ENCODE measurements around the gene CYGB.
A peak's percentile ranks its signal among the peaks of the same experiment; 100 is the strongest.
"Not testable (repeated sequence)": the region's sequence is repeated elsewhere in the genome, so short reads cannot be mapped to it uniquely, and the experiment has no call there.

CYGB gene

GRCh38 chr17:76527430-76528111 is 9.9 kb downstream of the CYGB start:
- H3K9ac ChIP-seq (ENCODE audit: low read depth, low read length): no peak overlapping the region
- no peaks in the 10 kb centered on the region for H3K9me3 ChIP-seq (ENCODE audit: insufficient read depth, low read depth, low read length)
- no peaks in the 10 kb centered on the region for H3K36me3 ChIP-seq (ENCODE audit: insufficient read depth, low read length)
- 23% methylated on average over 22 of the region's 26 CpGs for WGBS
- H3K27me3 ChIP-seq (ENCODE audit: insufficient read depth, low read length): peaks cover 6% of the 10 kb centered on the region
- H3K4me1 ChIP-seq (ENCODE audit: insufficient read depth, low read length): peaks cover 17% of the 10 kb centered on the region
- no peak overlapping the region for H3K27ac ChIP-seq (ENCODE audit: low read depth, low read length)
- H3K4me3 ChIP-seq (ENCODE audit: low read length): 0 out of 2 replicates have a peak overlapping the region, but pooled peaks have one; percentile 0

DNA sequence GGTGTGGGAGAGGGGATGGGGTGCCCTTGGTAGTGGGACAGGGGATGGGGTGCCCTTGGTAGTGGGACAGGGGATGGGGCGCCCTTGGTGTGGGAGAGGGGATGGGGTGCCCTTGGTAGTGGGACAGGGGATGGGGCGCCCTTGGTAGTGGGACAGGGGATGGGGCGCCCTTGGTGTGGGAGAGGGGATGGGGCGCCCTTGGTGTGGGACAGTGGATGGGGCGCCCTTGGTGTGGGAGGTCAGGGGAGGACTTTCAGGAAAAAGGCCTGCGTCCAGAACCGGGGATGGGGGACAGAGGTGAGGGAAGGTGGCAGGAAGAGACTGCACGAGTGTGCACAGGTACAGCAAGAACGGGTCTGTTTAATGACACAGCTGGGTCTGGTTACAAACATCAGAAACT is 10.5 kb downstream of the CYGB start:
- H3K9me3 ChIP-seq (ENCODE audit: insufficient read depth, low read depth, low read length); H3K36me3 ChIP-seq (ENCODE audit: insufficient read depth, low read length); H3K27me3 ChIP-seq (ENCODE audit: insufficient read depth, low read length); H3K27ac ChIP-seq (ENCODE audit: low read depth, low read length); H3K4me3 ChIP-seq (ENCODE audit: low read length); H3K9ac ChIP-seq (ENCODE audit: low read depth, low read length): not testable (repeated sequence)
- WGBS: 81% methylated on average over 9 of the region's 9 CpGs
- peaks cover 17% of the 10 kb centered on the region for H3K4me1 ChIP-seq (ENCODE audit: insufficient read depth, low read length)

DNA sequence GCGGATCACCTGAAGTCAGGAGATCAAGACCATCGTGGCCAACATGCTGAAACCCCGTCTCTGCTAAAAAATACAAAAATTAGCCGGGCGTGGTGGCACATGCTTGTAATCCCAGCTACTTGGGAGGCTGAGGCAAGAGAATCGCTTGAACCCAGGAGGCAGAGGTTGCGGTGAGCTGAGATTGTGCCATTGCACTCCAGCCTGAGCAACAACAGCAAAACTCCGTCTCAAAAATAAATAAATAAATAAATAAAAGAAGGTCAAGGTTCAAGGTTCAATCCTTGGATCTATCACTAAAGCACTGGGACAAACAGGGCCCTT is 12.0 kb downstream of the CYGB start:
- 83% methylated on average over 7 of the region's 8 CpGs for WGBS
- H3K9me3 ChIP-seq (ENCODE audit: insufficient read depth, low read depth, low read length); H3K9ac ChIP-seq (ENCODE audit: low read depth, low read length); H3K36me3 ChIP-seq (ENCODE audit: insufficient read depth, low read length); H3K27me3 ChIP-seq (ENCODE audit: insufficient read depth, low read length); H3K4me3 ChIP-seq (ENCODE audit: low read length); H3K27ac ChIP-seq (ENCODE audit: low read depth, low read length): not testable (repeated sequence)
- peaks cover 17% of the 10 kb centered on the region for H3K4me1 ChIP-seq (ENCODE audit: insufficient read depth, low read length)

- Histone ChIP-seq H3K4me1 (ENCODE audit: insufficient read depth, low read length) (peaks cover 16% of the 10 kb centered on the region), H3K36me3 (ENCODE audit: insufficient read depth, low read length) (no peaks in the 10 kb centered on the region), H3K9ac (ENCODE audit: low read depth, low read length) (no peak overlapping the region), H3K27me3 (ENCODE audit: insufficient read depth, low read length) (peaks cover 6% of the 10 kb centered on the region), H3K4me3 (ENCODE audit: low read length) (no peak overlapping the region), H3K9me3 (ENCODE audit: insufficient read depth, low read depth, low read length) (no peaks in the 10 kb centered on the region), H3K27ac (ENCODE audit: low read depth, low read length) (no peak overlapping the region)
- 85% methylated on average over 25 of the region's 25 CpGs for WGBS
Measured at GRCh38 chr17:76524598-76525512, 12.7 kb downstream of the CYGB start.

DNA sequence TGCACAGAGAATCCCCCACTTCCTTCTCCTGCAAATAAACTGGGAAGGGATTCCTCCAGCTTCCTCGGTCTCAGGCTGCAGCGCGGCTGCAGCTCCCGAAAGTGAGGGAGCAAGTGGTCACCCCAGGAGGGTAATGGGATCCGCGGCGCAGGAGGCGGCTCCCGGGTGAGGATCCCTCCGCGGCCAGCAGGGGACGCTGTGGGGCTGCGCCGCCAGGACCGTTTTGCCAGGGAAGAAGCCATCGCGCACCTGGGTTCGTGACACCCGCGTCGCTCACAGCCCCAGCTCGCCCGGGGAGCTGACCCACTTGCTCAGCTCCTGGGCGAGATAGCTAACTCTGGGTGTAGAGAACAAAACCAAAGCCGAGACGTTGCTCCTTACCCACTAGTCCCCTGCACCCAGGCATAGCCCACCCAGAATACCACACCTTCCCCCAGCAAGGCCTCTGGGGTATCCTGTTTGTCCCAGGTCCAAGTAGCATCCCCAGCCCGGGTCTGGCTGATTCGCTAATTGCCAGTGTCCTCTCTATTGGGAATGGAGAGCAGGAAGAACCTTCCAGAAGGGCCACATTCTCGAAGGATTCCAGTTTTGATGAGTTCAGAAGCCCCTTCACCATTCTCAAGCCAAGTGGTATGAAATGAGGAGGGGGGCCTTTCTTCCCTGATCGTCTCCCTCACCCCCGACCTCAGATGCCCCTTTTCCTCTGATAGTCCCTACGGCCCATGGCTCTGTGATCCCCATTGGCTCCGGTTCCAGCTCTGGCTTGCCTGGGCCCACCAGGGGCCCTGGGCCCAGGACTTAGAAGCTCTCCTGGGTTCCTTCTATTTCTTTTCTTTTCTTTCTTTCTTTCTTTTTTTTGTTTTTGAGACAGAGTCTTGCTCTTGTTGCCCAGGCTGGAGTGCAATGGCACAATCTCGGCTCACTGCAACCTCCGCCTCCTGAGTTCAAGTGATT is 14.1 kb downstream of the CYGB start:
- H3K4me3 ChIP-seq (ENCODE audit: low read length): no peak overlapping the region
- H3K4me1 ChIP-seq (ENCODE audit: insufficient read depth, low read length): peaks cover 7% of the 10 kb centered on the region
- no peaks in the 10 kb centered on the region for H3K9me3 ChIP-seq (ENCODE audit: insufficient read depth, low read depth, low read length)
- H3K27ac ChIP-seq (ENCODE audit: low read depth, low read length): no peak overlapping the region
- peaks cover 6% of the 10 kb centered on the region for H3K27me3 ChIP-seq (ENCODE audit: insufficient read depth, low read length)
- WGBS: 22% methylated on average over 34 of the region's 35 CpGs
- no peaks in the 10 kb centered on the region for H3K36me3 ChIP-seq (ENCODE audit: insufficient read depth, low read length)
- no peak overlapping the region for H3K9ac ChIP-seq (ENCODE audit: low read depth, low read length)

DNA sequence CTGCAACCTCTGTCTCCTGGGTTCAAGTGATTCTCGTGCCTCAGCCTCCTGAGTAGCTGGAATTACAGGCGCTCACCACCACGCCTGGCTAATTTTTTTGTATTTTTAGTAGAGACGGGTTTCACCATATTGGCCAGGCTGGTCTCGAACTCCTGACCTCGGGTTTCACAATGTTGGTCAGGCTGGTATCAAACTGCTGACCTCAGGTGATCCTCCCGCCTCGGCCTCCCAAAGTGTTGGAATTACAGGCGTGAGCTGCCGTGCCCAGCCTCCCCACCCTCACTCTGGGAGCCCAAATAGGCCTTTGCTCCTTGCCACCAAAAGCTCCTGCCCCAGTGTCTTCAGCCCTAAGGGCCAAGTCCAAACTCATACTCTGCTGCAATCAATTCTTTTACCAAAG is 15.8 kb downstream of the CYGB start:
- H3K27ac ChIP-seq (ENCODE audit: low read depth, low read length): not testable (repeated sequence)
- 92% methylated on average over 10 of the region's 10 CpGs for WGBS

DNA sequence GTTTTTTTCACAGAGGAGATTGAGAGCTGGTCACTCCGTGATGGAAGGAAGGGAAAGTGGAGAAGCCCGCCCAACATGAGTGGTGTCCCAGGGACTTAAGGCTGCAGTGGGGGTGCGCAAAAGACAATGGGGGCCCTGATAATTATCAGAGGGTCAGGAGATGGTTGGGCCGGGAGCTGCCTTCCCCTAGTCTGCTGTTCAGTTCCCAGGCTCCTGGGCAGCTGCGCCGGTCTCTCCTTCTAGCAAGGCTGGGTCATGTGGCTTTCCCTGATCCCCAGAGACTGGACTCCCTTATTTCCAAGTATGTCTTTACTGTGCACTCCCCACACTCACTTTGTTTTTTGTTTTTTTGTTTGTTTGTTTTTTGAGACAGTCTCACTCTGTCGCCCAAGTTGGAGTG is 16.2 kb downstream of the CYGB start:
- Histone ChIP-seq H3K4me1 (ENCODE audit: insufficient read depth, low read length) (peaks cover 7% of the 10 kb centered on the region), H3K9ac (ENCODE audit: low read depth, low read length) (no peak overlapping the region), H3K27ac (ENCODE audit: low read depth, low read length) (no peak overlapping the region), H3K9me3 (ENCODE audit: insufficient read depth, low read depth, low read length) (no peaks in the 10 kb centered on the region), H3K36me3 (ENCODE audit: insufficient read depth, low read length) (no peaks in the 10 kb centered on the region), H3K27me3 (ENCODE audit: insufficient read depth, low read length) (peaks cover 6% of the 10 kb centered on the region), H3K4me3 (ENCODE audit: low read length) (no peak overlapping the region)
- 94% methylated on average over 7 of the region's 7 CpGs for WGBS

More for the DNA sequence above, 15.8 kb downstream of the CYGB start:
- not testable (repeated sequence) for H3K4me3 ChIP-seq (ENCODE audit: low read length); H3K27me3 ChIP-seq (ENCODE audit: insufficient read depth, low read length); H3K36me3 ChIP-seq (ENCODE audit: insufficient read depth, low read length); H3K9ac ChIP-seq (ENCODE audit: low read depth, low read length); H3K9me3 ChIP-seq (ENCODE audit: insufficient read depth, low read depth, low read length); H3K4me1 ChIP-seq (ENCODE audit: insufficient read depth, low read length)

DNA sequence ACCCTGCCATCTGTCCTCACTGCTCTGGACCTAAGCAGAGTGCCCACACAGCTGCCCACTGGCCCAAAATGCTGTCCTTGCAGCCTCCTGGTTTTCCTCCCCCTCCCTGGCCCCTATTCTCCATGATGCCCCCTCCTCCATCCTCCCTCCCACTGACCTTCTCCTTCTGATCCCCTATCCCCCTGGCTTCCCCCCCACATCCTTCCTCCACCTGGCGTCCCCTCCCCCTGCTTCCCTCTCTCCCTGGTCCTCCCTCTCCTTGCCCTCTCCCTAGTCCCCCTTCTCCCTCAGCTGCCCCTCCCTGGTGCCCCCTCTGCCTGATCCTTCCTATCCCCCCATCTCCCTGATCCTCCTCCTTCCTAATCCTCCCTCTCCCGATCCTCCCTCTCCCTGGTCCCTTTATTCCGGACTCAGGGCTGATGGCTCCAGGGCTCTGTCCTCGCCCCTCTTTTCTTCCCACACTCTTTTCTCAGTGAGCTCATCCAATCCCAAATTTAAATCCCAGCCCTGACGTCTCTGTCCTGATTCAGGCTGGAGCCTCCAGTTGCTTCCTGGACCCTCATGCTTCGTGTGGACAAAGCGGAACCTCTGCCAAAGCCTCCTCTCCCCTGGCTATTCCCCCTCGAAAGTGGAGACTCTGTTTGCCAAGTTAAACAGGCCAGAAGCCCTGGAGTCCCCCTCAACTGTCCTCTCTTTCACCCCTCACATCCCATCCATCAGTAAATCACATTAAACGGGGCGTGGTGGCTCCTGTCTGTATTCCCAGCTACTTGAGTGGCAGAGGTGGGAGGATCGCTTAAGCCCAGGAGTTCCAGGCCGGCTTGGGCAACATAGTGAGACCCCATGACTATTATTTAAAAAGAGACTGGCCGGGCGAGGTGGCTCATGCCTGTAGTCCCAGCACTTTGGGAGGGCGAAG is 18.2 kb downstream of the CYGB start:
- H3K4me1 ChIP-seq (ENCODE audit: insufficient read depth, low read length): peaks cover 7% of the 10 kb centered on the region
- no peak overlapping the region for H3K27ac ChIP-seq (ENCODE audit: low read depth, low read length)
- H3K4me3 ChIP-seq (ENCODE audit: low read length): no peak overlapping the region
- no peaks in the 10 kb centered on the region for H3K9me3 ChIP-seq (ENCODE audit: insufficient read depth, low read depth, low read length)
- peaks cover 6% of the 10 kb centered on the region for H3K27me3 ChIP-seq (ENCODE audit: insufficient read depth, low read length)
- 75% methylated on average over 15 of the region's 15 CpGs for WGBS
- no peaks in the 10 kb centered on the region for H3K36me3 ChIP-seq (ENCODE audit: insufficient read depth, low read length)
- no peak overlapping the region for H3K9ac ChIP-seq (ENCODE audit: low read depth, low read length)

DNA sequence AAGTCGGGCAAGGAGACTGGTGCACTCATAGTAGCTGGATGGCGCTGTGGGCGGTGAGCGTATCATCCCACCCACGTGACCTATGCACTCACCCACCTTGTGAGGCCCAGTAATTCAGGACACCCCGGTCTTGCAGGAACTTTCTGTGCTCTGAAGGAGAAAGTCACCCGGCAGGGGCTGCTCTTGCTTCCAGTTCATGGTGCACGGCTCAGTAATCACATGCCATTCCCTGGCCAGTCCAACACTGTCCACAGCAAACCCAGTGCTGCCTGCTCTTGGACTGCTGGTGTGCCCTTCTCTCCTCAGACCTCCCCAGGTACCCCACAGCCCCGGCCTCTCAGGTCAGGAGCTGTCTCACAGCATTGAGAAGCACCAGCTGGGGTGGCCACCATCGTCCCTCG is 19.9 kb downstream of the CYGB start:
- 90% methylated on average over 11 of the region's 11 CpGs for WGBS
- no peak overlapping the region for H3K4me3 ChIP-seq (ENCODE audit: low read length)
- no peak overlapping the region for H3K9ac ChIP-seq (ENCODE audit: low read depth, low read length)
- no peaks in the 10 kb centered on the region for H3K36me3 ChIP-seq (ENCODE audit: insufficient read depth, low read length)
- no peaks in the 10 kb centered on the region; the same call in 1 of the 2 replicates for H3K27me3 ChIP-seq (ENCODE audit: insufficient read depth, low read length)
- H3K27ac ChIP-seq (ENCODE audit: low read depth, low read length): no peak overlapping the region
- H3K4me1 ChIP-seq (ENCODE audit: insufficient read depth, low read length): no peaks in the 10 kb centered on the region
- H3K9me3 ChIP-seq (ENCODE audit: insufficient read depth, low read depth, low read length): no peaks in the 10 kb centered on the region

- no peak overlapping the region for H3K27ac ChIP-seq (ENCODE audit: low read depth, low read length)
- no peak overlapping the region for H3K4me3 ChIP-seq (ENCODE audit: low read length)
Measured at GRCh38 chr17:76515274-76515949, 22.1 kb downstream of the CYGB start.

More at GRCh38 chr17:76515274-76515949, 22.1 kb downstream of the CYGB start:
- no peaks in the 10 kb centered on the region for H3K4me1 ChIP-seq (ENCODE audit: insufficient read depth, low read length)
- no peaks in the 10 kb centered on the region for H3K36me3 ChIP-seq (ENCODE audit: insufficient read depth, low read length)
- WGBS: 94% methylated on average over 22 of the region's 22 CpGs
- H3K27me3 ChIP-seq (ENCODE audit: insufficient read depth, low read length): no peaks in the 10 kb centered on the region; the same call in 1 of the 2 replicates
- no peak overlapping the region for H3K9ac ChIP-seq (ENCODE audit: low read depth, low read length)
- H3K9me3 ChIP-seq (ENCODE audit: insufficient read depth, low read depth, low read length): no peaks in the 10 kb centered on the region

Measured in HUES64 (cell line).